H9 (cell line): ENCODE measurements around the gene TMEM132C. TPM values are rescaled to one million over a fixed set of nuclear protein-coding genes. Genes with fewer than 3 reads are reported as not detected.

Source experiments
- DNase-seq: peaks from one replicate; pipeline ENCODE4 v3.0.0-alpha.2; 2017
- H2AFZ ChIP-seq: one replicate; pipeline ENCODE4 v1.6.1; 2013; ENCODE audit warnings: mild to moderate bottlenecking, low read length, control low read depth, moderate library complexity
- H2AK5ac ChIP-seq: 2 replicates; pipeline ENCODE4 v1.6.1; 2013; ENCODE audit warnings: low read length, control low read depth, mixed read lengths; ENCODE audit not compliant: insufficient read length
- H2BK120ac ChIP-seq: one replicate; pipeline ENCODE4 v1.6.1; 2013; ENCODE audit warnings: low read depth, mild to moderate bottlenecking, low read length, control low read depth, inconsistent platforms; ENCODE audit not compliant: poor library complexity, severe bottlenecking
- H2BK12ac ChIP-seq: 2 replicates; pipeline ENCODE4 v1.6.1; 2013; ENCODE audit warnings: low read length, control low read depth, mixed read lengths, low read depth; ENCODE audit not compliant: insufficient read length
- H2BK15ac ChIP-seq: 2 replicates; pipeline ENCODE4 v1.6.1; 2013; ENCODE audit warnings: low read depth, low read length, control low read depth
- H2BK20ac ChIP-seq: one replicate; pipeline ENCODE4 v1.6.1; 2013; ENCODE audit warnings: low read depth, mild to moderate bottlenecking, low read length, control low read depth, inconsistent platforms; ENCODE audit not compliant: poor library complexity, severe bottlenecking
- H2BK5ac ChIP-seq: 2 replicates; pipeline ENCODE4 v1.6.1; 2013; ENCODE audit warnings: low read length, control low read depth, mixed read lengths; ENCODE audit not compliant: insufficient read length
- H3K14ac ChIP-seq: 2 replicates; pipeline ENCODE4 v1.6.1; 2013; ENCODE audit warnings: low read length, control low read depth; ENCODE audit not compliant: insufficient read depth
- H3K18ac ChIP-seq: 2 replicates; pipeline ENCODE4 v1.6.1; 2013; ENCODE audit warnings: low read depth, mild to moderate bottlenecking, mixed read lengths, low read length, control low read depth; ENCODE audit not compliant: insufficient read length
- H3K23ac ChIP-seq: 2 replicates; pipeline ENCODE4 v1.6.1; 2013; ENCODE audit warnings: low read length, control low read depth, mixed read lengths, low read depth; ENCODE audit not compliant: insufficient read length
- H3K23me2 ChIP-seq: 2 replicates; pipeline ENCODE4 v1.6.1; 2013; ENCODE audit warnings: low read depth, mild to moderate bottlenecking, mixed read lengths, low read length, control low read depth; ENCODE audit not compliant: insufficient read length, poor library complexity, severe bottlenecking
- H3K27ac ChIP-seq: 2 replicates; pipeline ENCODE4 v1.5.1; 2013; ENCODE audit warnings: low read length, control low read depth, mixed read lengths, low read depth; ENCODE audit not compliant: insufficient read length
- H3K27me3 ChIP-seq: 2 replicates; pipeline ENCODE4 v1.6.1; 2013; ENCODE audit warnings: low read length, control low read depth, inconsistent platforms; ENCODE audit not compliant: insufficient read depth
- H3K4ac ChIP-seq: 2 replicates; pipeline ENCODE4 v1.6.1; 2013; ENCODE audit warnings: low read depth, mild to moderate bottlenecking, control low read depth, inconsistent platforms, low read length, moderate library complexity
- H3K4me1 ChIP-seq: 2 replicates; pipeline ENCODE4 v1.6.1; 2013; ENCODE audit warnings: low read length, control low read depth, inconsistent platforms; ENCODE audit not compliant: insufficient read depth
- H3K4me2 ChIP-seq: 2 replicates; pipeline ENCODE4 v1.6.1; 2013; ENCODE audit warnings: low read length, control low read depth, mixed read lengths; ENCODE audit not compliant: insufficient read length, insufficient read depth
- H3K56ac ChIP-seq: 2 replicates; pipeline ENCODE4 v1.6.1; 2013; ENCODE audit warnings: low read depth, mild to moderate bottlenecking, mixed read lengths, low read length, control low read depth; ENCODE audit not compliant: insufficient read length
- H3K79me1 ChIP-seq: 2 replicates; pipeline ENCODE4 v1.6.1; 2013; ENCODE audit warnings: low read depth, mild to moderate bottlenecking, moderate library complexity, low read length, control low read depth, inconsistent platforms; ENCODE audit not compliant: insufficient read depth, poor library complexity, severe bottlenecking
- H3K79me2 ChIP-seq: 2 replicates; pipeline ENCODE4 v1.6.1; 2013; ENCODE audit warnings: low read length, control low read depth, inconsistent platforms; ENCODE audit not compliant: insufficient read depth
- H3K9ac ChIP-seq: 2 replicates; pipeline ENCODE4 v1.6.1; 2013; ENCODE audit warnings: low read length, control low read depth, mixed read lengths; ENCODE audit not compliant: insufficient read length; ENCODE audit errors: extremely low read depth
- H3K9me3 ChIP-seq: one replicate; pipeline ENCODE4 v1.6.1; 2013; ENCODE audit warnings: low read depth, low read length, inconsistent platforms; ENCODE audit not compliant: control insufficient read depth
- H3T11ph ChIP-seq: one replicate; pipeline ENCODE4 v1.6.1; 2013; ENCODE audit warnings: mild to moderate bottlenecking, low read length, control low read depth, inconsistent platforms
- H4K20me1 ChIP-seq: one replicate; pipeline ENCODE4 v1.6.1; 2013; ENCODE audit not compliant: control insufficient read depth, insufficient read length, insufficient read depth
- H4K5ac ChIP-seq: 2 replicates; pipeline ENCODE4 v1.6.1; 2013; ENCODE audit warnings: low read depth, mild to moderate bottlenecking, mixed read lengths, low read length, control low read depth; ENCODE audit not compliant: insufficient read length
- H4K8ac ChIP-seq: replicated peaks from 2 replicates; pipeline ENCODE4 v1.6.1; 2013; ENCODE audit warnings: low read length, control low read depth, mixed read lengths, low read depth; ENCODE audit not compliant: insufficient read length
- H4K91ac ChIP-seq: 2 replicates; pipeline ENCODE4 v1.6.1; 2013; ENCODE audit warnings: low read depth, mild to moderate bottlenecking, moderate library complexity, mixed read lengths, low read length, control low read depth; ENCODE audit not compliant: insufficient read length
- H3K27ac Mint-ChIP-seq, 3 experiments: 2 replicates in 2 of 3; 3 replicates in 1 of 3; pipeline ENCODE4 v1.8.0; 2020 to 2021; ENCODE audit warnings: mixed read lengths in 3 of 3, mild to moderate bottlenecking in 1 of 3, moderate library complexity in 1 of 3
- H3K27me3 Mint-ChIP-seq: 2 replicates; pipeline ENCODE4 v1.8.0; 2021; ENCODE audit warnings: low read depth, mild to moderate bottlenecking, moderate library complexity, mixed read lengths
- H3K36me3 Mint-ChIP-seq, 3 experiments: 2 replicates in 2 of 3; 3 replicates in 1 of 3; pipeline ENCODE4 v1.8.0; 2020 to 2021; ENCODE audit warnings: low read depth in 3 of 3, mixed read lengths in 3 of 3; ENCODE audit not compliant: insufficient read depth in 1 of 3
- H3K4me1 Mint-ChIP-seq, 2 experiments: 2 replicates each; pipeline ENCODE4 v1.8.0; 2020; ENCODE audit warnings: mixed read lengths in 2 of 2
- H3K4me3 Mint-ChIP-seq, 2 experiments: 2 replicates in 1 of 2; 3 replicates in 1 of 2; pipeline ENCODE4 v1.8.0; 2020 to 2021; ENCODE audit warnings: mild to moderate bottlenecking in 2 of 2, mixed read lengths in 2 of 2, moderate library complexity in 1 of 2
- H3K9me3 Mint-ChIP-seq, 2 experiments: 2 replicates in 1 of 2; 3 replicates in 1 of 2; pipeline ENCODE4 v1.8.0; 2020; ENCODE audit warnings: mild to moderate bottlenecking in 2 of 2, mixed read lengths in 2 of 2, moderate library complexity in 1 of 2
- WGBS: extraction: QIAGEN DNeasy Blood & Tissue Kit; methylation state at CpG from one replicate; pipeline ENCODE4 v1.1.7; 2013; ENCODE audit warnings: missing lambda C conversion rate, low lambda C conversion rate, mixed read lengths; ENCODE audit not compliant: insufficient read length; ENCODE audit errors: extremely low coverage; 5-methylcytosine and 5-hydroxymethylcytosine counted together
- total RNA-seq: library from RNA; stranded (reverse); gene quantifications from 2 replicates; pipeline ENCODE4 v1.2.1, GENCODE V29; 2021
- TF ChIP-seq, protein P1 (sequence below): fragments of 200-600 bp; sonication (generic); conservative IDR thresholded peaks from 3 replicates; pipeline ENCODE4 v1.8.0; 2021; ENCODE audit warnings: antibody characterized with exemption, mild to moderate bottlenecking

The TMEM132C gene
- total RNA-seq, 1 experiment from 2014 or later: 0.22 TPM

DNA sequence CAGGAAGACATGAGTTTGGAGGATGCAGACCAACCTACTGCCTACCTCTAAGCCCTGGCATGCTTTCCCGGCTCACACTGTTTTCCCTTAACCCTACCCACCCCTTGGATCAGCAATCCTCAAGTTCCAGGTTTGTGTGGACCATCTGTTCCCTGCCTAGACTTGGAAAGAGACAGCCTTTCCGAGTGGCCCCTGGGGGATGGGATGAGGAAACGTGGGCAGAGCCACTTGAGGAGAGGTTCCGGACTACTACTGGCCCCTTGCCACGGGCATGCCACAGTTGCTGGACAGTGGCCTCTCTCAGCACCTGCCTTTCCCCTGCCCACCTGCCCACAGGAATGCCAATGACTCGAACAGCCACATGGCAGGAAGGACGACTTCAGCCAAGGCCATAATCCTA is 420.9 kb downstream of the TMEM132C start:
- no peak overlapping the region for H3K27ac ChIP-seq
- no peaks in the 10 kb centered on the region for H3K79me2 ChIP-seq
- TF ChIP-seq, protein P1, sequence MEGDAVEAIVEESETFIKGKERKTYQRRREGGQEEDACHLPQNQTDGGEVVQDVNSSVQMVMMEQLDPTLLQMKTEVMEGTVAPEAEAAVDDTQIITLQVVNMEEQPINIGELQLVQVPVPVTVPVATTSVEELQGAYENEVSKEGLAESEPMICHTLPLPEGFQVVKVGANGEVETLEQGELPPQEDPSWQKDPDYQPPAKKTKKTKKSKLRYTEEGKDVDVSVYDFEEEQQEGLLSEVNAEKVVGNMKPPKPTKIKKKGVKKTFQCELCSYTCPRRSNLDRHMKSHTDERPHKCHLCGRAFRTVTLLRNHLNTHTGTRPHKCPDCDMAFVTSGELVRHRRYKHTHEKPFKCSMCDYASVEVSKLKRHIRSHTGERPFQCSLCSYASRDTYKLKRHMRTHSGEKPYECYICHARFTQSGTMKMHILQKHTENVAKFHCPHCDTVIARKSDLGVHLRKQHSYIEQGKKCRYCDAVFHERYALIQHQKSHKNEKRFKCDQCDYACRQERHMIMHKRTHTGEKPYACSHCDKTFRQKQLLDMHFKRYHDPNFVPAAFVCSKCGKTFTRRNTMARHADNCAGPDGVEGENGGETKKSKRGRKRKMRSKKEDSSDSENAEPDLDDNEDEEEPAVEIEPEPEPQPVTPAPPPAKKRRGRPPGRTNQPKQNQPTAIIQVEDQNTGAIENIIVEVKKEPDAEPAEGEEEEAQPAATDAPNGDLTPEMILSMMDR: no peak
- H3K14ac ChIP-seq: no peak overlapping the region
- H2BK5ac ChIP-seq: no peak overlapping the region
- no peaks in the 10 kb centered on the region for H4K20me1 ChIP-seq
- H2BK12ac ChIP-seq: no peak overlapping the region
- H3K9me3 ChIP-seq: no peaks in the 10 kb centered on the region
- H2AK5ac ChIP-seq: no peak overlapping the region
- H3K56ac ChIP-seq: no peak overlapping the region
- WGBS: no CpG with 5 or more reads among the region's 7 CpGs
- H3T11ph ChIP-seq: no peak overlapping the region
- no peaks in the 10 kb centered on the region for H3K79me1 ChIP-seq
- H3K27me3 ChIP-seq: no peaks in the 10 kb centered on the region
- no peak overlapping the region for H3K4me3 Mint-ChIP-seq
- H2BK15ac ChIP-seq: no peak overlapping the region
- no peaks in the 10 kb centered on the region for H3K36me3 Mint-ChIP-seq
- no peak overlapping the region for H3K9ac ChIP-seq
- no peak overlapping the region for H3K4me2 ChIP-seq
- H3K23me2 ChIP-seq: no peaks in the 10 kb centered on the region
- H3K4ac ChIP-seq: no peak overlapping the region
- H3K9me3 Mint-ChIP-seq: no peaks in the 10 kb centered on the region; a peak in 1 of 5 replicates
- no peaks in the 10 kb centered on the region for H3K4me1 Mint-ChIP-seq
- no peak overlapping the region for H4K8ac ChIP-seq
- H3K23ac ChIP-seq: no peak overlapping the region
- H3K4me1 ChIP-seq: no peaks in the 10 kb centered on the region
- H2BK20ac ChIP-seq: no peak overlapping the region
- H4K91ac ChIP-seq: no peak overlapping the region
- H4K5ac ChIP-seq: no peak overlapping the region
- no peak for DNase-seq
- no peak overlapping the region for H2BK120ac ChIP-seq
- no peak overlapping the region for H3K27ac Mint-ChIP-seq
- H3K18ac ChIP-seq: no peak overlapping the region
- H3K27me3 Mint-ChIP-seq: peaks cover 32% of the 10 kb centered on the region
- no peak overlapping the region for H2AFZ ChIP-seq
